Measurements from ENCODE around the gene GRM6.

GRCh38 chr5:178991190-178992145 lies 3.7 kb downstream of the GRM6 start:
- TF ChIP-seq CTCF (IDR thresholded peaks at IDR 0.05; ENCODE audit: low read depth, low read length) (no peak), EZH2phosphoT487 (IDR thresholded peaks at IDR 0.05; ENCODE audit: low read depth) (no peak)
